K562 (cell line): ENCODE measurements around the gene CCL24. TPM values are rescaled to one million over a fixed set of nuclear protein-coding genes. Genes with fewer than 3 reads are reported as not detected.

Experiments
- FOS ChIP-seq: IDR thresholded peaks from 3 replicates; pipeline ENCODE4 v1.6.1; 2011; ENCODE audit not compliant: insufficient read length; ENCODE audit errors: extremely low read depth
- HINFP ChIP-seq: fragments of 450-650 bp; conservative IDR thresholded peaks from 2 replicates; pipeline ENCODE4 v1.6.1; 2016; ENCODE audit warnings: missing genetic modification characterization, low read depth, mild to moderate bottlenecking, control low read depth, missing compliant biosample characterization
- MECOM ChIP-seq: fragments of 250-450 bp; sonication (Bioruptor Pico); IDR thresholded peaks from 2 replicates; pipeline ENCODE4 v1.8.0; 2022; ENCODE audit warnings: inconsistent platforms
- MTA1 ChIP-seq: fragments of 450-650 bp; IDR thresholded peaks from 2 replicates; pipeline ENCODE4 v1.6.1; 2017; ENCODE audit warnings: borderline replicate concordance
- NCOA6 ChIP-seq: fragments of 450-650 bp; IDR thresholded peaks from 2 replicates; pipeline ENCODE4 v1.6.1; 2017; ENCODE audit warnings: mild to moderate bottlenecking
- NR4A1 ChIP-seq, 2 experiments: fragments of 250-450 bp in 1 of 2; fragments of 450-650 bp in 1 of 2; sonication (Bioruptor Pico) in 1 of 2; IDR thresholded peaks; 2 replicates each; pipeline versions ENCODE4 v1.4.0 to v1.6.1; 2016 to 2020; ENCODE audit warnings: mild to moderate bottlenecking in 2 of 2, missing compliant biosample characterization in 1 of 2, missing genetic modification characterization in 1 of 2, moderate library complexity in 1 of 2
- PTRF ChIP-seq: fragments of 450-650 bp; IDR thresholded peaks from 2 replicates; pipeline ENCODE4 v1.6.1; 2016; ENCODE audit warnings: mild to moderate bottlenecking, missing genetic modification characterization, missing compliant biosample characterization
- PYGO2 ChIP-seq: fragments of 450-650 bp; IDR thresholded peaks from 2 replicates; pipeline ENCODE4 v1.6.1; 2016; ENCODE audit warnings: mild to moderate bottlenecking, missing genetic modification characterization, moderate library complexity, missing compliant biosample characterization
- RBM22 ChIP-seq: fragments of 200-400 bp; formaldehyde crosslinking; IDR thresholded peaks from 2 replicates; pipeline ENCODE4 v1.6.1; 2018; ENCODE audit warnings: low read length, low read depth; ENCODE audit not compliant: poor library complexity, severe bottlenecking
- RBM25 ChIP-seq: fragments of 200-400 bp; formaldehyde crosslinking; IDR thresholded peaks from 2 replicates; pipeline ENCODE4 v1.6.1; 2018; ENCODE audit warnings: low read length, low read depth, moderate library complexity; ENCODE audit not compliant: severe bottlenecking
- SAFB ChIP-seq: fragments of 200-400 bp; formaldehyde crosslinking; IDR thresholded peaks from 2 replicates; pipeline ENCODE4 v1.6.1; 2017; ENCODE audit warnings: low read depth, low read length, borderline replicate concordance
- TSC22D4 ChIP-seq: fragments of 450-650 bp; IDR thresholded peaks from 2 replicates; pipeline ENCODE4 v1.6.1; 2016; ENCODE audit warnings: missing genetic modification characterization, missing biosample characterization, control low read depth
- ZBTB5 ChIP-seq: fragments of 450-650 bp; IDR thresholded peaks from 2 replicates; pipeline ENCODE4 v1.6.1; 2017; ENCODE audit warnings: antibody characterized with exemption
- ZNF165 ChIP-seq: fragments of 250-450 bp; sonication (Bioruptor Pico); IDR thresholded peaks from 2 replicates; pipeline ENCODE4 v1.4.0; 2020; ENCODE audit warnings: borderline replicate concordance
- ZNF583 ChIP-seq: fragments of 250-450 bp; sonication (Bioruptor Pico); IDR thresholded peaks from 2 replicates; pipeline ENCODE4 v1.4.0; 2020
- ZNF707 ChIP-seq: fragments of 250-450 bp; sonication (Bioruptor Pico); conservative IDR thresholded peaks from 2 replicates; pipeline ENCODE4 v1.8.0; 2022; ENCODE audit warnings: inconsistent platforms, mild to moderate bottlenecking, moderate library complexity
- ZNF75A ChIP-seq: fragments of 450-650 bp; formaldehyde crosslinking; IDR thresholded peaks from 2 replicates; pipeline ENCODE4 v1.4.0; 2020; ENCODE audit warnings: mild to moderate bottlenecking
- ZNF785 ChIP-seq: fragments of 250-450 bp; sonication (Bioruptor Pico); IDR thresholded peaks from 2 replicates; pipeline ENCODE4 v1.4.0; 2020; ENCODE audit warnings: mild to moderate bottlenecking
- polyA plus RNA-seq, 8 experiments: library from polyadenylated mRNA; depleted of rRNA in 4 of 8; stranded (reverse) in 5 of 8; unstranded in 3 of 8; fragments of >200 nt; fragmentation: Nextera tagmentation in 2 of 8; fragmentation: Illumina TruSeq in 1 of 8; extraction: Ambion mirVana in 2 of 8; extraction: Trizol in 1 of 8; gene quantifications; 2 replicates each; pipeline versions ENCODE4 v1.2.1 to v1.2.3, GENCODE V29; 2011 to 2014; ENCODE audit warnings: inconsistent platforms in 1 of 8, missing spikeins in 1 of 8
- total RNA-seq, 7 experiments: library from RNA; depleted of rRNA in 6 of 7; stranded (reverse); fragments of >200 nt in 6 of 7; fragmentation: Illumina TruSeq in 2 of 7; extraction: Trizol in 2 of 7; gene quantifications; 2 replicates each; pipeline versions ENCODE4 v1.2.1 to v1.2.3, GENCODE V29; 2011 to 2021; ENCODE audit warnings: low replicate concordance in 1 of 7
- TF ChIP-seq, protein P1 (sequence below): fragments of 200-800 bp; sonication (Bioruptor generic); IDR thresholded peaks from 2 replicates; pipeline ENCODE4 v1.6.1; 2017; ENCODE audit warnings: missing genetic modification characterization, missing compliant biosample characterization
- TF ChIP-seq, protein P2 (sequence below): sonication (generic); formaldehyde crosslinking; IDR thresholded peaks from 2 replicates; pipeline ENCODE4 v1.8.0; 2023; ENCODE audit warnings: mild to moderate bottlenecking, missing genetic modification reagents
- TF ChIP-seq, protein P3 (sequence below), 2 experiments: fragments of 450-650 bp in 1 of 2; sonication (generic) in 1 of 2; formaldehyde crosslinking; conservative IDR thresholded peaks; 2 replicates each; pipeline versions ENCODE4 v1.4.0 to v1.8.1; 2020 to 2022; ENCODE audit warnings: mild to moderate bottlenecking in 1 of 2, missing genetic modification reagents in 1 of 2

The CCL24 gene
- total and polyA plus RNA-seq, 9 of the 15 experiments (the other 6 are each of a cell fraction or from before 2014, with no cell fraction given) = 0.45 to 3.6 (median 0.95) TPM; not detected in 1

- TF ChIP-seq SAFB (no peak), NCOA6 (no peak), MTA1 (no peak), HINFP (tag) (peak; percentile 52; the same call in 1 of the 2 replicates), FOS (no peak), ZNF785 (CRISPR knock-in tag) (no peak), TSC22D4 (tag) (no peak), PYGO2 (no peak), ZNF707 (CRISPR knock-in tag) (no peak), NR4A1 (CRISPR knock-in tag; IDR thresholded peaks at IDR 0.05) (no peak), NR4A1 (tag; IDR thresholded peaks at IDR 0.05) (peak; percentile 52; the same call in 1 of the 2 replicates), RBM22 (no peak), RBM25 (no peak), ZNF75A (CRISPR knock-in tag) (no peak), ZBTB5 (no peak), PTRF (tag) (peak; percentile 80), MECOM (peak; percentile 43; the same call in 1 of the 2 replicates), ZNF583 (CRISPR knock-in tag) (0 out of 2 replicates have a peak, but pooled peaks have one; percentile 49), ZNF165 (CRISPR knock-in tag) (no peak)
- TF ChIP-seq, protein P1, sequence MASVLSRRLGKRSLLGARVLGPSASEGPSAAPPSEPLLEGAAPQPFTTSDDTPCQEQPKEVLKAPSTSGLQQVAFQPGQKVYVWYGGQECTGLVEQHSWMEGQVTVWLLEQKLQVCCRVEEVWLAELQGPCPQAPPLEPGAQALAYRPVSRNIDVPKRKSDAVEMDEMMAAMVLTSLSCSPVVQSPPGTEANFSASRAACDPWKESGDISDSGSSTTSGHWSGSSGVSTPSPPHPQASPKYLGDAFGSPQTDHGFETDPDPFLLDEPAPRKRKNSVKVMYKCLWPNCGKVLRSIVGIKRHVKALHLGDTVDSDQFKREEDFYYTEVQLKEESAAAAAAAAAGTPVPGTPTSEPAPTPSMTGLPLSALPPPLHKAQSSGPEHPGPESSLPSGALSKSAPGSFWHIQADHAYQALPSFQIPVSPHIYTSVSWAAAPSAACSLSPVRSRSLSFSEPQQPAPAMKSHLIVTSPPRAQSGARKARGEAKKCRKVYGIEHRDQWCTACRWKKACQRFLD (CRISPR knock-in tag) = no peak
- TF ChIP-seq, protein P2, sequence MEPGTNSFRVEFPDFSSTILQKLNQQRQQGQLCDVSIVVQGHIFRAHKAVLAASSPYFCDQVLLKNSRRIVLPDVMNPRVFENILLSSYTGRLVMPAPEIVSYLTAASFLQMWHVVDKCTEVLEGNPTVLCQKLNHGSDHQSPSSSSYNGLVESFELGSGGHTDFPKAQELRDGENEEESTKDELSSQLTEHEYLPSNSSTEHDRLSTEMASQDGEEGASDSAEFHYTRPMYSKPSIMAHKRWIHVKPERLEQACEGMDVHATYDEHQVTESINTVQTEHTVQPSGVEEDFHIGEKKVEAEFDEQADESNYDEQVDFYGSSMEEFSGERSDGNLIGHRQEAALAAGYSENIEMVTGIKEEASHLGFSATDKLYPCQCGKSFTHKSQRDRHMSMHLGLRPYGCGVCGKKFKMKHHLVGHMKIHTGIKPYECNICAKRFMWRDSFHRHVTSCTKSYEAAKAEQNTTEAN = no peak
- TF ChIP-seq, protein P3, sequence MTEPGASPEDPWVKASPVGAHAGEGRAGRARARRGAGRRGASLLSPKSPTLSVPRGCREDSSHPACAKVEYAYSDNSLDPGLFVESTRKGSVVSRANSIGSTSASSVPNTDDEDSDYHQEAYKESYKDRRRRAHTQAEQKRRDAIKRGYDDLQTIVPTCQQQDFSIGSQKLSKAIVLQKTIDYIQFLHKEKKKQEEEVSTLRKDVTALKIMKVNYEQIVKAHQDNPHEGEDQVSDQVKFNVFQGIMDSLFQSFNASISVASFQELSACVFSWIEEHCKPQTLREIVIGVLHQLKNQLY (CRISPR knock-in tag; conservative IDR thresholded peaks at IDR 0.05) = no peak
These were observed 8.9 kb downstream of the CCL24 start (continued) for GRCh38 chr7:75804705-75805104.
